Suprapubic skin (tissue), 4 donors: ENCODE measurements around the gene YOD1. TPM values are rescaled to one million over a fixed set of nuclear protein-coding genes. Genes with fewer than 3 reads are reported as not detected.

Experiments used
- DNase-seq, 2 donors: peaks; one replicate each; pipeline ENCODE4 v3.0.0-alpha.2; 2019; ENCODE audit warnings: low spot score in 2 of 2
- H3K27ac ChIP-seq: fragments of 200-600 bp; sonication (generic); one replicate; pipeline ENCODE4 v1.5.1; 2019
- H3K27me3 ChIP-seq: fragments of 200-600 bp; sonication (generic); one replicate; pipeline ENCODE4 v1.5.1; 2019
- H3K36me3 ChIP-seq: fragments of 200-600 bp; sonication (generic); one replicate; pipeline ENCODE4 v1.5.1; 2019
- H3K4me1 ChIP-seq: fragments of 200-600 bp; sonication (generic); one replicate; pipeline ENCODE4 v1.5.1; 2019
- H3K4me3 ChIP-seq: fragments of 200-600 bp; sonication (generic); one replicate; pipeline ENCODE4 v1.5.1; 2019; ENCODE audit warnings: mild to moderate bottlenecking
- H3K9me3 ChIP-seq: fragments of 200-600 bp; sonication (generic); one replicate; pipeline ENCODE4 v1.5.1; 2019
- EP300 ChIP-seq: sonication (generic); formaldehyde crosslinking; IDR thresholded peaks from one replicate; pipeline ENCODE4 v1.6.1; 2017; ENCODE audit warnings: antibody characterized with exemption
- POLR2A ChIP-seq, 2 donors: fragments of 450-650 bp; IDR thresholded peaks; one replicate each; pipeline ENCODE4 v1.6.1; 2017; ENCODE audit warnings: antibody characterized with exemption in 2 of 2, mild to moderate bottlenecking in 2 of 2, moderate library complexity in 2 of 2
- POLR2AphosphoS5 ChIP-seq, 3 donors: sonication (generic); formaldehyde crosslinking; IDR thresholded peaks; one replicate each; pipeline ENCODE4 v1.6.1; 2017; ENCODE audit warnings: antibody characterized with exemption in 3 of 3
- WGBS: methylation state at CpG from one replicate; pipeline ENCODE4 v1.1.5; 2018; 5-methylcytosine and 5-hydroxymethylcytosine counted together
- total RNA-seq, 4 donors: library from RNA; depleted of rRNA; stranded (reverse); fragments of >200 nt; gene quantifications; one replicate each; pipeline ENCODE4 v1.1.0, GENCODE V29; 2016
- TF ChIP-seq, protein P1 (sequence below), 2 donors: fragments of 200-600 bp in 1 of 2; fragments of 450-650 bp in 1 of 2; sonication (generic) in 1 of 2; IDR thresholded peaks; one replicate each; pipeline ENCODE4 v1.5.1; 2016 to 2019; ENCODE audit warnings: antibody characterized with exemption in 2 of 2, mild to moderate bottlenecking in 1 of 2, moderate library complexity in 1 of 2

Gene YOD1
- total RNA-seq, 4 donors from 2014 or later, result 20.4 to 63.6 (median 42.8) TPM

DNA sequence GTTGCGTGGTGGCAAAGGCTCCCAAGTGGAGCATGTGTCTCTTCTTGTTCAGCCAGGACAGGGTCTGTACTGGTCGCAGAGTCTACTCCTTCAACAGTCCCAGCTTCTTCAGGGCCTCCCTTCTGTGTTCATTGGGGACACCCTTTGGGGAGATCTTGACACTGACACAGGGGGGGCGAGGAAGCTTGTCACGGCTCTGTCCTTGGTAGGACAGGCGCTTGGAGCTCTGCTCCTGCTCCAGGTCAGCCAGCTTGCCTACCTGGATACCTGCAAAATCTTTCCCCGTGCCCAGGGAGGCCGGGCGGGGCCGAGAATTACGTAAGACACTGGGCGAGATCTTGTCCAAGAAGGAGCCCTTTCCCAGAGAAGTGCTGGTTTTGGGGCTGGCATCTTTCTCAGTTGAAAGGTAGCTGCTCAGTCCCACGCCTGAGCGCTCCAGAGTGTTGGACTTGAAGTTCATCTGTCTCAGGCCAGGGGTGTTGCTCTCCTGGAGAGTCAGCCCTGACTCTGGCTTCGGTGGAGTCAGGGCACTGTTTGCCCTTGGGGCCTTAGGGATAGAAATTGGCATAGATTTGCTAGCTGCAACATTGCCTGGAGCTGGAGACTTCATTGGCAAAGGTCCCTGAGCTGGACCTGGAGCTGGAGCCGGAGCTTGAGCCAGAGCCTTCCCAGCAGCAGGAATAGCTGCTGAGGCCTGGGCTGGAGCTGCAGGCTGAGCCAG, 29.0 kb downstream of the YOD1 start:
- H3K4me1 ChIP-seq, result peaks cover 95% of the 10 kb centered on the region
- DNase-seq, result no peak
- WGBS, result 54% methylated on average over 5 of the region's 15 CpGs
- H3K4me3 ChIP-seq, result no peak overlapping the region
- no peak for TF ChIP-seq POLR2A (IDR thresholded peaks at IDR 0.05)
- TF ChIP-seq POLR2AphosphoS5 (IDR thresholded peaks at IDR 0.05), result no peak
- TF ChIP-seq, protein P1, sequence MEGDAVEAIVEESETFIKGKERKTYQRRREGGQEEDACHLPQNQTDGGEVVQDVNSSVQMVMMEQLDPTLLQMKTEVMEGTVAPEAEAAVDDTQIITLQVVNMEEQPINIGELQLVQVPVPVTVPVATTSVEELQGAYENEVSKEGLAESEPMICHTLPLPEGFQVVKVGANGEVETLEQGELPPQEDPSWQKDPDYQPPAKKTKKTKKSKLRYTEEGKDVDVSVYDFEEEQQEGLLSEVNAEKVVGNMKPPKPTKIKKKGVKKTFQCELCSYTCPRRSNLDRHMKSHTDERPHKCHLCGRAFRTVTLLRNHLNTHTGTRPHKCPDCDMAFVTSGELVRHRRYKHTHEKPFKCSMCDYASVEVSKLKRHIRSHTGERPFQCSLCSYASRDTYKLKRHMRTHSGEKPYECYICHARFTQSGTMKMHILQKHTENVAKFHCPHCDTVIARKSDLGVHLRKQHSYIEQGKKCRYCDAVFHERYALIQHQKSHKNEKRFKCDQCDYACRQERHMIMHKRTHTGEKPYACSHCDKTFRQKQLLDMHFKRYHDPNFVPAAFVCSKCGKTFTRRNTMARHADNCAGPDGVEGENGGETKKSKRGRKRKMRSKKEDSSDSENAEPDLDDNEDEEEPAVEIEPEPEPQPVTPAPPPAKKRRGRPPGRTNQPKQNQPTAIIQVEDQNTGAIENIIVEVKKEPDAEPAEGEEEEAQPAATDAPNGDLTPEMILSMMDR (IDR thresholded peaks at IDR 0.05), result no peak
- TF ChIP-seq EP300, result no peak
- H3K36me3 ChIP-seq, result no peaks in the 10 kb centered on the region
- no peaks in the 10 kb centered on the region for H3K27me3 ChIP-seq
- peak overlapping the region; percentile 93 for H3K27ac ChIP-seq
- H3K9me3 ChIP-seq, result no peaks in the 10 kb centered on the region

DNA sequence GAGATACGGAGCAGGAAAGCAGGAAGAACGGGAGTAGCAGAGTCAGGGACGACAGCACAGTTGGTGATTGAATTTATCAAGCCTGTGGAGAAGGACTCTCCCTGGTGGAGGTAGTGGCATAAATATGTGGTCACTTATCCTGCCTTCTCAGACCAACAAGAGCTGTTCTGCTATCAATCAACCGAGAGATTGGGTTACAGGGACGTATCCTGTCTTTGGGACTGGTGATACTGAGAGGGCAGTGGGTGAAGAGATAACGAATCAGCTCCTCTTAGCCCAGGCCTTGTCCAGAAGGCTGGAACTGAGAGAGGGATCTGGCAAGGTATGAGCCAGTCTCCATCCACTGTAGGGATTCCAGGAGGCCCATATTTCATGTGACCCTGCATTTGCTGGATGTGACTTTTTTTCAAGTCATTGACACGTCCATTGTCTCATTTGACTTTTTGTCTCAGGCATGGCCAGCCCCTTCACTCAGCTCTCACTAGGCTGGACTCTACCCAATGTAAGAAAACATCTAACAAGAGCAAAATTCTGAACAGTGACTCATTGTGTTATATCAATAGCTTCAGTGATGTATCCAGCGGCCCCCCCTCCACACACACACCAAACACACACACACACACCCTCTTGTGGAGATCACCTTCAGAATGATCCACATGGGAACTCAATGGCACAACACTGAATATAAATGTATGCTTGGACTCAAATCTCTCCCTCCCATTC, 29.7 kb downstream of the YOD1 start:
- 63% methylated on average over 8 of the region's 8 CpGs for WGBS
- no peaks in the 10 kb centered on the region for H3K36me3 ChIP-seq
- no peak for DNase-seq
- H3K27me3 ChIP-seq, result no peaks in the 10 kb centered on the region
- no peak overlapping the region for H3K4me3 ChIP-seq
- H3K4me1 ChIP-seq, result peaks cover 88% of the 10 kb centered on the region
- no peaks in the 10 kb centered on the region for H3K9me3 ChIP-seq
- no peak for TF ChIP-seq POLR2A (IDR thresholded peaks at IDR 0.05)
- TF ChIP-seq EP300, result no peak
- no peak for TF ChIP-seq POLR2AphosphoS5 (IDR thresholded peaks at IDR 0.05)
- TF ChIP-seq, protein P1 (IDR thresholded peaks at IDR 0.05), result no peak
- H3K27ac ChIP-seq, result peak overlapping the region; percentile 93

DNA sequence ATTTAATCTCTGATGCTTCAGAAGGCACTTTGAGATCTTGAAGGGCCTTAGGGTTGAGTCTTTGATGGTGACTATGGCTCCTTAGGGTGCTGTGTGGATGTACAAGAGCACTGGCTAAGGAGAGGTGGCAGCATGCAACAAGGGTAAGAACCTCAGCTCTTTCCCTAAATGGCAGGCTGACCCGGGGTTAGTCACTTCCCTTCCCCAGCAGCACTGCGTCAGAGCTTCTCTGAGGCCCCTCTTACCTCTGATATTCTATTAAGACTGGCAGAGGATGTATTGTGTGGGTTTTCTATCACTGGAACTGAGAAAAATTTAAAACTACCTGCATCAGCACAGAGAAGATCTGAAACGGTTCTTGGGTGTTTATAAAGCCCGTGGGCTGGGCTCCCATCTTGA, 30.3 kb downstream of the YOD1 start:
- WGBS, result 53% methylated on average over 4 of the region's 4 CpGs
- Histone ChIP-seq H3K9me3 (no peaks in the 10 kb centered on the region), H3K27ac (peak overlapping the region; percentile 93), H3K4me3 (no peak overlapping the region), H3K36me3 (no peaks in the 10 kb centered on the region), H3K4me1 (peaks cover 82% of the 10 kb centered on the region), H3K27me3 (no peaks in the 10 kb centered on the region)
- DNase-seq, result no peak
- TF ChIP-seq POLR2AphosphoS5 (IDR thresholded peaks at IDR 0.05) (no peak), EP300 (no peak), POLR2A (IDR thresholded peaks at IDR 0.05) (no peak)
- TF ChIP-seq, protein P1 (IDR thresholded peaks at IDR 0.05), result no peak

DNA sequence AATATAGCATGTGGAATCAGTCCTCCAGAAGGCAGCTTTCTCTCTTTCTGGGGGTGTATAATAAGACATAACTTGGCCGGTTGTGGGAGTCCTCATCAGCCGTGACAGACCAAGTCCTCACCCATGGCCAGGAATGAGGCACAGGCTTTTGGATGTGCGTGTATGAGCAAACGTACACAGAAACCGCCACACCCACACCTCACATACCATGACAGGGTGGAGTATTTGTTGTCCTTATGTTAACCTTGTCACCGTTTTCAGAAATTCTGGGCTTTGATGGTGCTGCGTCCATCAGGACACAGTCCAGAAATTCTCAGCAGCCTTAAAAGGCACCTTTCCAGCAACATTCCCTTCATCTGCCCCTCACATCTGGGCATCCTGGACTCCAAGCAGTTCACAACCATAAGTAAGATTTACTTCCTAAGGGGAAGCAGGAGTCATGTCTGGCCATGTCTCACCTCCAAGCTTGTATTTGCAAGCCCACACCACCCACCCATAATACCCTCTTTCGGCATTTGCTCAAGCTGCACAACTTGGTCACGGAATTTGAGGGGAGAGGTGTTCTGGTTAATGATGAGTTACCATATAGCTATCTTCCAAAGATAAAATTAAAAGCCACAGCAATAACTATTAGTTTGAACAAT, 30.8 kb downstream of the YOD1 start:
- 61% methylated on average over 9 of the region's 9 CpGs for WGBS
- Histone ChIP-seq H3K4me1 (peaks cover 76% of the 10 kb centered on the region), H3K27me3 (no peaks in the 10 kb centered on the region), H3K27ac (peak overlapping the region; percentile 93), H3K36me3 (no peaks in the 10 kb centered on the region), H3K4me3 (no peak overlapping the region), H3K9me3 (no peaks in the 10 kb centered on the region)
- no peak for TF ChIP-seq POLR2A (IDR thresholded peaks at IDR 0.05)
- no peak for DNase-seq

DNA sequence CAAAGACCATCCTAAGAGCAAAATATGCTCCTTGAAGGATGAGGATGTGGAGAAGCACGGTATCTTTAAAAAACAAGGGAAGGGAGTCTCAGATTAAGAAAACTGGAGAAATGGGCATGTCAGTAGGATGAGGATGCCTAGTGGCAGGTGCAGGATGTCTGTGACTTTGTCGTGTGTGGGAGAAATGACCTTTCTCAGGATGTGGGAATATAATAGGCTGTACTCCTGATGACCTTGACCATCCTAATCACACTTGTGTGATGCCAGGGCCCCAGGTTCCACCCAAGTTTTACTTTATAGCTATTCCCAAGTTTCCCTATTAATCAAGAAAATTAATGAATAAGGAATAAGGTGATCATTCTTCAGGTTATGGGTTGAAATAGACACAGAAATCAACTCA, 31.3 kb downstream of the YOD1 start:
- Histone ChIP-seq H3K4me1 (peaks cover 71% of the 10 kb centered on the region), H3K27me3 (no peaks in the 10 kb centered on the region), H3K27ac (peak overlapping the region; percentile 93), H3K9me3 (no peaks in the 10 kb centered on the region), H3K36me3 (no peaks in the 10 kb centered on the region), H3K4me3 (no peak overlapping the region)
- DNase-seq, result no peak
- TF ChIP-seq POLR2AphosphoS5 (IDR thresholded peaks at IDR 0.05) (no peak), POLR2A (IDR thresholded peaks at IDR 0.05) (no peak), EP300 (no peak)
- TF ChIP-seq, protein P1 (IDR thresholded peaks at IDR 0.05), result no peak
- 63% methylated on average over 2 of the region's 2 CpGs for WGBS
